Muscle layer of colon (tissue), 2 donors: Measurements from ENCODE around the gene DDX28.
"Not testable (repeated sequence)": the region's sequence is repeated elsewhere in the genome, so short reads cannot be mapped to it uniquely, and the experiment has no call there.

Experiments
- H3K27ac ChIP-seq: one replicate; pipeline ENCODE4 v1.7.0; 2013; ENCODE audit warnings: low read depth, mild to moderate bottlenecking, low read length, moderate library complexity
- H3K27me3 ChIP-seq, 2 donors: one replicate each; pipeline ENCODE4 v1.7.0; 2013; ENCODE audit warnings: low read length in 2 of 2, mild to moderate bottlenecking in 2 of 2; ENCODE audit not compliant: insufficient read depth in 2 of 2, control insufficient read depth in 1 of 2
- H3K36me3 ChIP-seq: one replicate; pipeline ENCODE4 v1.7.0; 2013; ENCODE audit warnings: mild to moderate bottlenecking, low read length; ENCODE audit not compliant: insufficient read depth
- H3K4me1 ChIP-seq: one replicate; pipeline ENCODE4 v1.7.0; 2013; ENCODE audit warnings: mild to moderate bottlenecking, low read length; ENCODE audit not compliant: insufficient read depth
- H3K4me3 ChIP-seq, 2 donors: one replicate each; pipeline ENCODE4 v1.7.0; 2013; ENCODE audit warnings: low read length in 2 of 2, low read depth in 1 of 2, mild to moderate bottlenecking in 1 of 2, moderate library complexity in 1 of 2
- H3K9ac ChIP-seq: one replicate; pipeline ENCODE4 v1.7.0; 2013; ENCODE audit warnings: low read length
- H3K9me3 ChIP-seq: one replicate; pipeline ENCODE4 v1.7.0; 2013; ENCODE audit warnings: mild to moderate bottlenecking, low read length
- donor health status: abdominal sarcoma.
- donor health status: Adenocarcinoma of cecum.

Gene DDX28

GRCh38 chr16:68005211-68005610 lies 17.8 kb downstream of the DDX28 start:
- Histone ChIP-seq H3K9me3 (no peaks in the 10 kb centered on the region), H3K4me3 (no peak overlapping the region), H3K27ac (no peak overlapping the region), H3K27me3 (no peaks in the 10 kb centered on the region), H3K9ac (no peak overlapping the region), H3K36me3 (no peaks in the 10 kb centered on the region), H3K4me1 (no peaks in the 10 kb centered on the region)

- Histone ChIP-seq H3K9me3 (no peaks in the 10 kb centered on the region), H3K4me1 (no peaks in the 10 kb centered on the region), H3K4me3 (no peak overlapping the region), H3K36me3 (no peaks in the 10 kb centered on the region), H3K27ac (no peak overlapping the region), H3K9ac (no peak overlapping the region), H3K27me3 (no peaks in the 10 kb centered on the region)
Observed at GRCh38 chr16:68003031-68003430, 20.0 kb downstream of the DDX28 start.

GRCh38 chr16:68000450-68000849 lies 22.6 kb downstream of the DDX28 start:
- Histone ChIP-seq H3K4me1 (no peaks in the 10 kb centered on the region), H3K36me3 (no peaks in the 10 kb centered on the region), H3K9ac (no peak overlapping the region), H3K27ac (no peak overlapping the region), H3K4me3 (no peak overlapping the region), H3K27me3 (no peaks in the 10 kb centered on the region), H3K9me3 (no peaks in the 10 kb centered on the region)

- Histone ChIP-seq H3K4me3 (no peak overlapping the region), H3K36me3 (no peaks in the 10 kb centered on the region), H3K27ac (peak overlapping the region; percentile 10), H3K4me1 (no peaks in the 10 kb centered on the region), H3K9me3 (no peaks in the 10 kb centered on the region), H3K27me3 (no peaks in the 10 kb centered on the region), H3K9ac (no peak overlapping the region)
Observed at GRCh38 chr16:67999985-68000384, 23.0 kb downstream of the DDX28 start.

GRCh38 chr16:67998779-67999688 lies 24.0 kb downstream of the DDX28 start, which contains the start of gene DPEP2:
Gene DPEP2 (minus strand): TSS chr16:67999484. CDS start chr16:67993212, 6,272 bp downstream.
- not testable (repeated sequence) for H3K9me3 ChIP-seq, H3K36me3 ChIP-seq, H3K4me3 ChIP-seq, H3K9ac ChIP-seq, H3K4me1 ChIP-seq, H3K27me3 ChIP-seq
- H3K27ac ChIP-seq: peak within 1 kb of the TSS; percentile 10

- H3K27ac ChIP-seq, H3K4me3 ChIP-seq, H3K4me1 ChIP-seq: not testable (repeated sequence)
Observed at GRCh38 chr16:67998231-67998778, 24.7 kb downstream of the DDX28 start.

GRCh38 chr16:67996666-67997065 lies 26.4 kb downstream of the DDX28 start:
- H3K9me3 ChIP-seq: no peaks in the 10 kb centered on the region
- H3K27ac ChIP-seq: no peak overlapping the region
- H3K4me3 ChIP-seq: no peak overlapping the region
- H3K36me3 ChIP-seq: no peaks in the 10 kb centered on the region
- H3K9ac ChIP-seq: no peak overlapping the region
- no peaks in the 10 kb centered on the region for H3K4me1 ChIP-seq
- no peaks in the 10 kb centered on the region for H3K27me3 ChIP-seq

More at GRCh38 chr16:67998231-67998778, 24.7 kb downstream of the DDX28 start:
- H3K9me3 ChIP-seq, H3K36me3 ChIP-seq, H3K27me3 ChIP-seq, H3K9ac ChIP-seq: not testable (repeated sequence)

- H3K27me3 ChIP-seq: no peaks in the 10 kb centered on the region
- H3K4me3 ChIP-seq: no peak overlapping the region
- no peaks in the 10 kb centered on the region for H3K4me1 ChIP-seq
- no peaks in the 10 kb centered on the region for H3K36me3 ChIP-seq
- H3K9me3 ChIP-seq: no peaks in the 10 kb centered on the region
- no peak overlapping the region for H3K9ac ChIP-seq
- H3K27ac ChIP-seq: no peak overlapping the region
Observed at GRCh38 chr16:67995423-67995822, 27.6 kb downstream of the DDX28 start.

- H3K36me3 ChIP-seq, H3K9ac ChIP-seq, H3K4me1 ChIP-seq, H3K9me3 ChIP-seq, H3K27me3 ChIP-seq: not testable (repeated sequence)
- Histone ChIP-seq H3K27ac (peak overlapping the region; percentile 13), H3K4me3 (peak overlapping the region in 1 of 2 donors; percentile 41)
Observed at GRCh38 chr16:67994040-67994408, 29.0 kb downstream of the DDX28 start.

- Histone ChIP-seq H3K9ac (no peak overlapping the region), H3K36me3 (no peaks in the 10 kb centered on the region)
Observed at GRCh38 chr16:67993207-67994039, 29.6 kb downstream of the DDX28 start.

GRCh38 chr16:67992661-67993206 lies 30.3 kb downstream of the DDX28 start:
- Histone ChIP-seq H3K4me1 (no peaks in the 10 kb centered on the region), H3K9me3 (no peaks in the 10 kb centered on the region), H3K4me3 (peak overlapping the region in 1 of 2 donors; percentile 65), H3K27ac (no peak overlapping the region), H3K27me3 (no peaks in the 10 kb centered on the region), H3K9ac (no peak overlapping the region), H3K36me3 (no peaks in the 10 kb centered on the region)

More at GRCh38 chr16:67993207-67994039, 29.6 kb downstream of the DDX28 start:
- H3K4me1 ChIP-seq: no peaks in the 10 kb centered on the region
- H3K27me3 ChIP-seq: no peaks in the 10 kb centered on the region
- H3K4me3 ChIP-seq: peak overlapping the region; percentile 41 to 65
- H3K9me3 ChIP-seq: no peaks in the 10 kb centered on the region
- H3K27ac ChIP-seq: peak overlapping the region; percentile 48
